Measurements from ENCODE around the gene RBM41.
A peak's percentile ranks its signal among the peaks of the same experiment; 100 is the strongest.
"Not testable (repeated sequence)": the region's sequence is repeated elsewhere in the genome, so short reads cannot be mapped to it uniquely, and the experiment has no call there.

Gene RBM41

DNA sequence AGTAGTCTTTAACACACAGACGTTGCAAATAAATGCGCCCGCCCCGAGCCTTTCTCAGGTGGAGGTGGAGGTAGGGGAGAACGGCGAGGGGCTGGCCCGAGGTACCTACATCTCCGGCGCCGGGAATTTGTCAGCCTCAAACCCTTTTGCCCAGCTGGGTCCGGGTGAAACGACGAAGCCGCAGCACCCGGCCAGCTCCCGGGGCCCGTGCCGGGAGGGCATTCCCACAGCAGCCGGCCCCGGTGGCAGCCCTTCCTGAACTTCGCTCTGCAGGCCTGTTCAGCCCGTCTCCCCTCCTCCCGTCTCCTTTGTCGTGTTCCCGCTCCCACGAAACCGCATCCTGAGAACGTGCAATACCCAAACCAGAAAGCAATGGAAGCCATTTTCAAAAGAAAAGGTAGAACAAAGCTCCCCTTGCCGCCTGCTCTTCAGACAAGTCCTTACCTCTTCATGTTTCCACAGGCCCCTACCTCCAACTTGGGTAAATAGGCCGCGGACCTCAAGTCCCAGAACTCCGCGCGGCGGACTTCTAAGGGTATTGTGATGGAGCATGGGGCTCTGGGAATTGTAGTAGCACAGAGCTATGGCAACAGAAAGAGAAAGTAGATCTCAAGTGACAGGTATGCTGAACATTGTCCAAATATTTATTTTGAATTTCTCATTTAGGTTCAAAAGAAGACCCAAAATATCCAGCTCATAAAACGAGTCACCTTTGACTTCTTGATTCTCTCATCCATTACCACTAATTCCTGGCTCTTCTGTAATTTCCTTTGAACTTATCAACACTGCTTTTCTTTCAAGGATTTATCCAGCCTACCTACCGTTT is at the start of gene RBM41:
Gene RBM41 (minus strand): TSS at position 501 of the 826 bp plus-strand sequence. CDS start 49 bp downstream, at position 452.
- peak; percentile 44 for DNase-seq (ENCODE audit: low read depth)

- no peak for DNase-seq (ENCODE audit: low read depth)
These were observed 49.6 kb upstream of the RBM41 start for GRCh38 chrX:107168257-107168656.

DNA sequence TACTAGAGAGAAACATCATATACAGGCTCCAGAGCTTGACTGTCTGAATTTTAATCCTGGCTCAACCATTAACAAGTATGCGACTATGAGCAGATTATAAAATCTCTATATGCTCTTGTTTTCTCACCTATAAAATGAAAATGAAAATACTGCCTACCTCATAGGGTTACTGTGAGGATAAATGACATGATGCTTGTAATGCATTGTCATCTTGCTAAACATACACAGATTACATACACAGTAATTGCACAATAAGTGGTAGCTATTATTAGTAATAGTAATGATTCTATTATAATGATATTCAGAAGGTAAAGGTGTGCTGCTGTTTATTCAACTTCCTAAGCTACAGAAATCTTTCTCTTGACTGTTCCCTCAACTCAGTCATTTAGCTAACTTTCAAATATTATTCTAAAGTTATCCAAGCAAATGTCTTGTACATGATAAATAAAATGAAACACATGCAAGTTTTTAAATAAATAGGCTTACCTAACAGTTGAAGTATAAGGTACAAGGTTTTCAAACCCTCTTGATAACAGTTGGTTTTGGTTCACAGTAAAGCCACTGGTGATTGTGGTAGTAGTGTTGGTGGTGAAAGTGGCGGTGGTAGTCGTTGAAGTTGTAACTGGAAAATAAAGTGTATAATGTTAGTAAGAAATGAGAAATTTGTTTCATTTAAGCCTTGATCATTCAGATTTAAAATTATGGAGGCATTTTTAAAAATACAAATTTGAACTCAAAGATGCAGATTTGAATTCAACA is 48.7 kb upstream of the RBM41 start:
- DNase-seq (ENCODE audit: low read depth): no peak

GRCh38 chrX:107157618-107158017 is 39.0 kb upstream of the RBM41 start:
- DNase-seq (ENCODE audit: low read depth): not testable (repeated sequence)

DNA sequence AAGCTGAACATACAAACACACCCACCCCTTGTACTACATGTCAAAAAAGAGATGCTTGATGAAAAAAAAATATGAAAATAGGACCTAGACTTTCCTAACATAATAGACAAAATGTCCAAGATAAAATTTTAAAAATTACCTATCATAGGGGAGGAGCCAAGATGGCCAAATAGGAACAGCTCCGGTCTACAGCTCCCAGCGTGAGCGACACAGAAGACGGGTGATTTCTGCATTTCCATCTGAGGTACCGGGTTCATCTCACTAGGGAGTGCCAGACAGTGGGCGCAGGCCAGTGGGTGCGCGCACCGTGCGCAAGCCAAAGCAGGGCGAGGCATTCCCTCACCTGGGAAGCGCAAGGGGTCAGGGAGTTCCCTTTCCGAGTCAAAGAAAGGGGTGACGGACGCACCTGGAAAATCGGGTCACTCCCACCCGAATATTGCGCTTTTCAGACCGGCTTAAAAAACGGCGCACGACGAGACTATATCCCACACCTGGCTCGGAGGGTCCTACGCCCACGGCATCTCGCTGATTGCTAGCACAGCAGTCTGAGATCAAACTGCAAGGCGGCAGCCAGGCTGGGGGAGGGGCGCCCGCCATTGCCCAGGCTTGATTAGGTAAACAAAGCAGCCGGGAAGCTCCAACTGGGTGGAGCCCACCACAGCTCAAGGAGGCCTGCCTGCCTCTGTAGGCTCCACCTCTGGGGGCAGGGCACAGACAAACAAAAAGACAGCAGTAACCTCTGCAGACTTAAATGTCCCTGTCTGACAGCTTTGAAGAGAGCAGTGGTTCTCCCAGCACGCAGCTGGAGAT is 37.2 kb upstream of the RBM41 start:
- DNase-seq (ENCODE audit: low read depth): not testable (repeated sequence)

GRCh38 chrX:107154787-107155620 is 36.4 kb upstream of the RBM41 start:
- no peak for DNase-seq (ENCODE audit: low read depth)

DNA sequence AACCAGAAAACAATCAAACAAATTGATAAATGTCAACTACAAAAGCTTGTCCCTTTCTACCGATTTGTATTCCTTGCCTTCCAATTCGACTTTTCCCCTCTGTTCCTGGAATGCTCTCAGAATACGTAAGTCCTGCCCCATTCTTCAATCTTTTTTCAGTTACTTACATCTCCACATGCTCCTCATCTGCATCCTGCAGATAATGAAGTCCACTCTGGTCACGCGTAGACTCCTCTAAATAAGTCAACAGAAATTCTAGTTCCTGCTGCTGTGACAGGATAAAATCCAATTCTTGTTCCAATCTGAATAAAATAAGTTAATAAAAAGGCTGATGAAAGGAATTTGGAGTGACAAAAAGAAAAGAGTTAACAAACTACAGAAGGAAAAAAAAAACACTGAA is 34.4 kb upstream of the RBM41 start:
- DNase-seq (ENCODE audit: low read depth): no peak

DNA sequence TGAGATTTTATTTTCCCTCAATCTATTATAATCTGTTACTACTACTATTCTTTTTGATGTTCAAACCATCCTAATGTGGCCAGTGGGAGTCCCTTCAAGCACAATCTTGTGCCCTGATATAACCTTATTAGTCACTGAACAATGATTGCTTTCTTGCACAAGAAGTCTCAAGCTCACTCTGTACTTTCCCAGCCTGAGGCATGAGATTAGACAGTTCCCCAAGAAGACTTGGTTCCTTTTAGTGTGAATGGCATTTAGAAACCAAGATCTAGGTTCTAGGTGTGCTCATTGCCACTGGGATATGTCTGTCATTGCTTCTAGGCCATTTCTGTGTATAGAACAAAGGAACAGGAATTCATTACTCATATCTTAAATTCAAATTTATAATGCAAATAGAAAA is 28.0 kb upstream of the RBM41 start:
- no peak for DNase-seq (ENCODE audit: low read depth)

- DNase-seq (ENCODE audit: low read depth): no peak
These were observed 17.3 kb upstream of the RBM41 start for GRCh38 chrX:107135965-107136307.

DNA sequence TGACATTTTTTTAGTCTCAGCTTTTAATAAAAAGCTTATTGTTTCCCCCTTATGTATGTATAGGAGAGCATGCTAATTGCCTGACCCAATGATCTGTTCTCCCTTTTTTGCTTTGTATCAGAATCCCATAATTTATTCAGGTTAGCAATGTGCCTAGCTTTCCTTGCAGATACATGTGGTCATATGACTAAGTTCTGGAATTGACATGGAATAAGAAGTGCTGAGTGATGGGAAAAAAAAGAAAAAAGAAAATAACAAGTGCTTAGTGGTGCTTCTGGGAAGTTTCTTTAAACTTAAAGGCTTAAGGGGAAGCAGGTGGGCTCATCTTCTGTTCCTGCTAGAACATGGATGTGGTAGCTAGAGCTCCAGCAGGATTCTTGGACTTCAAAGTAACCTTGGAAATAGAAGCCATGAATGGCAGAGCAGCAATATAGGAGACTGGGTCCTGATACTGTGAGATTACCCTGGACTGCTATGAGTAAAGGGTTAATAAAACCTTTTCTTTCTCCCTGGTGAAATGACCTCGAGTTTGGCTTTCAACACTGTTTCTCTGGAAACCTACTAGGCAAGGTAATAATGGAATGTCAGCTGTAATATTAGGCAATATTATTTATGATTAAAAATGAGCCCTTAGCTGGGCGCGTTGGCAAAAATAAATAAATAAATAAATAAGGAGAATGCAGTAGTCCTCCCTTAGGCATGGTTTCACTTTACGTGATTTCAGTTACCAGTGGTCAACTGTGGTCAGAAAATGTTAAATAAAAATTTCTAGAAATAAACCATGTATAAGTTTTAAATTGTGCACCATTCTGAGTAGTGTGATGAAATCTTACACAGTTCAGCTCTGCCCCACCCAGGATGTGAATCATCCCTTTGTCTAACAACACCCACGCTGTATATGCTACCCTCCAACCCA is 16.7 kb upstream of the RBM41 start:
- DNase-seq (ENCODE audit: low read depth): peak; percentile 2

- DNase-seq (ENCODE audit: low read depth): no peak
These were observed 5.1 kb upstream of the RBM41 start for GRCh38 chrX:107123750-107124149.

DNA sequence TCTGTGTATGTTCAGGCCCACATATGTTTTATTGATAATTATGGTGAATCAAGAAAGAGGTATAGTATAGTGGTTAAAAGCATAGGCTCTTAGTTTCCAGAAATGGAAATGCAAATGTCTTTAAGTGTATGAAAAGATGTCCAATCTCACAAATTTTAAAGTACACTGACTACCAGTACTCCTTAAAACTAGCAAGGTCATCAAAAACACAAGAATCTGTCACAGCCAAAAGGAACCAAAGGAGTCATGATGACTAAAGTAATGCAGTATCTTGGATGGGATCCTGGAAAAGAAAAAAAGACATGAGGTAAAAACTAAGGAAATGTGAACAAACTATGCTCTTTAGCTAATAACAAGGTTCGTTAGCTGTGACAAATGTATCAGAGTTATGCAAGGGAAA is 661 bp upstream of the RBM41 start:
- DNase-seq (ENCODE audit: low read depth): no peak

GRCh38 chrX:107117993-107118321 is 665 bp downstream of the RBM41 start:
- no peak for DNase-seq (ENCODE audit: low read depth)

DNA sequence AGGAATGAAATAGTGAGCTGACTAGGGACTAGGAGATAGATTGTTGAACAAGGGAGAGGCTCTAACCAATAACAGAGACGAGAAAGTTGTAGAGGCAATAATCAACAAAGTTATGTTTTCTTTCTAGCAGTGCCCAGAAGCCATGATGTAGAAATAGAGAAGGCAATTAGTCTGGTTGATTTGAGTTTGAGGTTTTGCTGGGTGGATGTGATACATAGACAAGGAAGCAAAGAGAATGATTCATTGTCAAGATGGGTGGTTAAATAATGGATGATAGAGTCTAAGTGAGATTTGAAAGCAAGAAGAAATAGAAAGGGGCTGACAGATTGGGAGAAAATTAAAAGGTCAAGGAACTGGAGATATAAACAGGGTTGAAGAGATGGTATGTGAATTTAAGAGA is 11.2 kb downstream of the RBM41 start:
- no peak for DNase-seq (ENCODE audit: low read depth)

GRCh38 chrX:107102980-107103379 is 15.6 kb downstream of the RBM41 start:
- no peak for DNase-seq (ENCODE audit: low read depth)

GRCh38 chrX:107076158-107076557 is 42.5 kb downstream of the RBM41 start:
- DNase-seq (ENCODE audit: low read depth): no peak

DNA sequence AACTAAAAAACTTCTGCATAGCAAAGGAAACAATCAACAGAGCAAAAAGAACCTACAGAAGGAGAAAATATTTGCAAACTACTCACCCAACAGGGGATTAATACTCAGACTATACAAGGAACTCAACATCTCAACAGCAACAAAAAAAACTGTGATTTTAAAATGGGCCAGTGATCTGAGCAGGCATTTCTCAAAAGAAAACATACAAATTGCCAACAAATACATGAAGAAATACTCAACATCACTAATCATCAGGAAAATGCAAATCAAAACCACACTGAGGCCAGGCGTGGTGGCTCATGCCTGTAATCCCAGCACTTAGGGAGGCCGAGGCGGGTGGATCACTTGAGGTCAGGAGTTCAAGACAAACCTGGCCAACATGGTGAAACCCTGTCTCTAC is 60.9 kb downstream of the RBM41 start:
- DNase-seq (ENCODE audit: low read depth): not testable (repeated sequence)

DNA sequence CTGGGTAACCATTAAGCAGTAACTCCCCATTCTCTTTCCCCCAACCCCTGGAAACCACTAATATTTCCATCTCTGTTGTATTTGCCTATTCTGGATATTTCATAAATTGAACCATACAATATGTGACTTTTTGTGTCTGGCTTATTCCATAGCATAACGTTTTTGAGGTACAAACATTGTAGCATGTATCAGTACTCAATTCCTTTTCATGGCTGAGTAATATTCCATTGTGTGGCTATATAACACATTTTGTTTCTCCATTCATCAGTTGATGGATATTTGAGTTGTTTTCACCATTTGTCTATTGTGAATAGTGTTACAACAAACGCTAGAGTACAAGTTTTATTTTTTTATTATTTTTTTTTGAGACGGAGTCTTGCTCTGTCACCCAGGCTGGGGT is 63.6 kb downstream of the RBM41 start:
- no peak for DNase-seq (ENCODE audit: low read depth)

GRCh38 chrX:107050195-107050709 is 68.4 kb downstream of the RBM41 start:
- no peak for DNase-seq (ENCODE audit: low read depth)

DNA sequence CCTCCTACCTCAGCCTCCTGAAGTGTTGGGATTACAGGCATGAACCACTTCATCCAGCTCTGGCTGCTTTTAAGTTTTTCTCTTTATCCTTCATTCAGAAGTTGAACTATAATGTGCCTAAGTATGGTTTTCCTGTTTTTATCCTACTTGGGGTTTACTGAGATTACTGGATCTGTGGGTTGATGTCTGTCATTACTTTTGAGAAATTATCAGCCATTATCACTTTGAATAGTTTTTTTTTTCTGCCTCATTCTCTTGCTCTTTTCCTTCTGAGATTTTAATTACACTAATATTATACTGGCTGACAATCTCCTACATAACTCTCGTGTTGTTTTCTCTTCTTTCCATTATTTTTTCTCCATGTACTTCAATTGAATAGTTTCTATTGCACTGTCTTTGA is 71.0 kb downstream of the RBM41 start:
- no peak for DNase-seq (ENCODE audit: low read depth)

- DNase-seq (ENCODE audit: low read depth): no peak
These were observed 88.9 kb downstream of the RBM41 start for GRCh38 chrX:107029752-107030151.

Measured in GM04504 (cell line).